Nephron progenitor cell (in vitro differentiated cells): ENCODE results near the gene CACNA1D.
A peak's percentile ranks its signal among the peaks of the same experiment; 100 is the strongest.

Experiments used
- DNase-seq: peaks from one replicate; pipeline ENCODE4 v3.0.0; 2021
- H3K27ac Mint-ChIP-seq: 2 replicates; pipeline ENCODE4 v1.8.0; 2021; ENCODE audit warnings: mild to moderate bottlenecking, moderate library complexity, mixed read lengths
- H3K27me3 Mint-ChIP-seq: 2 replicates; pipeline ENCODE4 v1.8.0; 2021; ENCODE audit warnings: mild to moderate bottlenecking, low read depth, mixed read lengths; ENCODE audit not compliant: poor library complexity
- H3K36me3 Mint-ChIP-seq: 2 replicates; pipeline ENCODE4 v1.8.0; 2021; ENCODE audit warnings: low read depth, mixed read lengths
- H3K4me1 Mint-ChIP-seq: 2 replicates; pipeline ENCODE4 v1.8.0; 2021; ENCODE audit warnings: mixed read lengths
- H3K4me3 Mint-ChIP-seq: 2 replicates; pipeline ENCODE4 v1.8.0; 2021; ENCODE audit warnings: mild to moderate bottlenecking, moderate library complexity, mixed read lengths
- H3K9me3 Mint-ChIP-seq: 2 replicates; pipeline ENCODE4 v1.8.0; 2021; ENCODE audit warnings: mild to moderate bottlenecking, moderate library complexity, mixed read lengths
- TF ChIP-seq, protein P1 (sequence below): fragments of 200-600 bp; sonication (generic); IDR thresholded peaks from 2 replicates; pipeline ENCODE4 v1.5.0; 2021; ENCODE audit warnings: antibody characterized with exemption

CACNA1D gene

DNA sequence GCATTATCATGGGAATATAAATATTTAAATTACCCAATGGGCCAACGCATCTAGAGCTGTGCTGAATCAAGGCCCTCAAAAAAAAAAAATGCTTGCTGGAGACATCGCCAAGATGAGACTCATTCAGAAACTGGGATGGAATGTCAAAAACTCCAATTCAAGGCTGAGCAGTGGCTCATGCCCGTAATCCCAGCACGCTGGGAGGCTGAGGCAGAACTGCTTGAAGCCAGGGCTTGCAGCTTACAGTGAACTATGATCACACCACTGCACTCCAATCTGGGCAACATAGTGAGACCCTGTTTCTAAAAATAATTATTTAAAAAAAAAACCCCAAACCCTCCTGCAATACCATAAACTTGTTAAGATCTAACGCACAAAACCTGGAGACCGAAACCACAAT is 3.1 kb upstream of the CACNA1D start:
- TF ChIP-seq, protein P1, sequence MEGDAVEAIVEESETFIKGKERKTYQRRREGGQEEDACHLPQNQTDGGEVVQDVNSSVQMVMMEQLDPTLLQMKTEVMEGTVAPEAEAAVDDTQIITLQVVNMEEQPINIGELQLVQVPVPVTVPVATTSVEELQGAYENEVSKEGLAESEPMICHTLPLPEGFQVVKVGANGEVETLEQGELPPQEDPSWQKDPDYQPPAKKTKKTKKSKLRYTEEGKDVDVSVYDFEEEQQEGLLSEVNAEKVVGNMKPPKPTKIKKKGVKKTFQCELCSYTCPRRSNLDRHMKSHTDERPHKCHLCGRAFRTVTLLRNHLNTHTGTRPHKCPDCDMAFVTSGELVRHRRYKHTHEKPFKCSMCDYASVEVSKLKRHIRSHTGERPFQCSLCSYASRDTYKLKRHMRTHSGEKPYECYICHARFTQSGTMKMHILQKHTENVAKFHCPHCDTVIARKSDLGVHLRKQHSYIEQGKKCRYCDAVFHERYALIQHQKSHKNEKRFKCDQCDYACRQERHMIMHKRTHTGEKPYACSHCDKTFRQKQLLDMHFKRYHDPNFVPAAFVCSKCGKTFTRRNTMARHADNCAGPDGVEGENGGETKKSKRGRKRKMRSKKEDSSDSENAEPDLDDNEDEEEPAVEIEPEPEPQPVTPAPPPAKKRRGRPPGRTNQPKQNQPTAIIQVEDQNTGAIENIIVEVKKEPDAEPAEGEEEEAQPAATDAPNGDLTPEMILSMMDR, result no peak
- no peaks in the 10 kb centered on the region for H3K9me3 Mint-ChIP-seq
- H3K27ac Mint-ChIP-seq, result no peak overlapping the region
- H3K4me3 Mint-ChIP-seq, result no peak overlapping the region
- no peaks in the 10 kb centered on the region for H3K36me3 Mint-ChIP-seq
- peaks cover 51% of the 10 kb centered on the region for H3K4me1 Mint-ChIP-seq
- peaks cover 48% of the 10 kb centered on the region for H3K27me3 Mint-ChIP-seq
- DNase-seq, result no peak

DNA sequence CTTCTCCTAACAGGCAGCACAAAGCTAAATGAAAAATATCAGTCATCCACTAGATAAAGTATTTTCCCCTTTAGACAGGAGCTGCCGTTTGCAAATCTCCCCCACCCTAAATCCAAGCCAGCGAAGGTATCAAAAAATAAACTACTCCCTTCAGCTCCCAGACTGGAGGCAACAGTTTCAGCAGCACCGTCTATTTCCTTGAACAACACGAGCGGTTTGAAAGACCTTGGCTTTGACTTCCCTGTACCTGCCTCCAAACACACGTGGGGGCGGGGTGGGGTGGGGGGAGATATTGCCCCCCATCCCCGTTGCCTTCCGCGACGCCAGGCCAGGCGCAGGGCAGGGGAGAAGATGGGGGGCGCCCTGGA is 832 bp upstream of the CACNA1D start:
- Mint-ChIP-seq H3K36me3 (no peaks in the 10 kb centered on the region), H3K27me3 (peaks cover 58% of the 10 kb centered on the region), H3K4me1 (peaks cover 63% of the 10 kb centered on the region), H3K4me3 (peak overlapping the region; percentile 68), H3K27ac (no peak overlapping the region), H3K9me3 (no peaks in the 10 kb centered on the region)
- DNase-seq, result no peak
- TF ChIP-seq, protein P1, result no peak

DNA sequence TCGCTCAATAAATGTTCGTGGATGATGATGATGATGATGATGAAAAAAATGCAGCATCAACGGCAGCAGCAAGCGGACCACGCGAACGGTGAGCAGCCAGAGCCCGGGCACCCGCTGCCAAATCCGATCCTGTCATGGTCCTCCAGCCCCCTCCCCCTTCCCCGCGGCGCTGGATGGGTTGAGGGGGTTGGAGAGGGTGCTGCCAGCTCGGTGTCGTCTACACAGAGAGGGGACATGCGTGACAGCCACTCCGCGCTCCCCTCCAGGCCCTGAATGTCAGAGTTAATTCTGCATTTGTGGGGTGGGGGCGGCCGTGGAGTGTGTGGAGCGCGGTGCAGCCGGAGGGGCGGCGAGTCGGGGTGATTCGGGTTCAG is 722 bp downstream of the CACNA1D start:
- H3K27ac Mint-ChIP-seq, result no peak overlapping the region
- TF ChIP-seq, protein P1, result no peak
- no peaks in the 10 kb centered on the region for H3K36me3 Mint-ChIP-seq
- H3K4me1 Mint-ChIP-seq, result peaks cover 66% of the 10 kb centered on the region
- peak; percentile 47 for DNase-seq
- peak overlapping the region; percentile 82 for H3K4me3 Mint-ChIP-seq
- H3K27me3 Mint-ChIP-seq, result peaks cover 58% of the 10 kb centered on the region
- no peaks in the 10 kb centered on the region for H3K9me3 Mint-ChIP-seq

DNA sequence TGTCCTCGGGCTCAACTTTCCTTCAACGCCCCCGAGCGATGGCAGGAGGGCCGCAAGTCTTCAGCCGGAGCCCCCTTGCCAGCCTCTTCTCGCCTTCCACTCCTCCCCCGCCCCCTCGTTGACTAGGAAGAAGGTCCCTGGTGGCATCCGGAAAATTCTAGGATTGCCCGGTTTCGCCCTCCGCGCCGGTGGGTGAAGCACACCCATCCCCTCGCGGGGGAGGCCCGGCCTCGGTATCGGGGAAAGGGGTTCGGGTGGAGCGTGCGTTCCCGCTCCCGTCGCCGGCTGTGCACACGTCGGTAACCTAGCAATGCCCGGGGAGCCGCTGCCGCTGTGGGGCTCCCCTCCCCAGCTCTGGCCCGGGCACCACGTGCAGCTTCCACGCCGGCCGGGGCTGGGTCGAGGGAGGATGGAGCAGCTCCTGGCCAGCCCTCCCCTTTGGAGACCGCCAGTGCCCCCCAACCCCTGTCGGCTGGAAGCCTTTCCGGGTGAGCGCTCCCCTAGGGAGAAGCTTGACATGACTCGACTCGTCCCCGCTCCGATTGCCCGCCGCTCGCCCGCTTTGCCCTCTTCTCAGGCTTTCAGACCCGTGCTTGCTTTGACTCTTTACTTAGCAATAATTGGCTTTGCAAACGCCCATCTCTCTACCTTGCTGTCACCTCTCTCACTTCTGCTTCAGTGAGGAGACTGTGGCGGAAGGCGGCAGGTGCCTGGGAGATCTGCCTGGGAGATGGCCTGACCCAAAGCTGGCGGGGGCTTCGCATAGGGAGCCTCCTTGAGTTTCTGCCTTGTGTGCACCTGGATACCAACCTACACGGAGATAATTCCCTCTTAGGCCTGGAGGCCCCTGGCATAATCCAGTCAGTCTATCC is 1.3 kb downstream of the CACNA1D start:
- Mint-ChIP-seq H3K27ac (no peak overlapping the region), H3K4me1 (peaks cover 66% of the 10 kb centered on the region), H3K4me3 (peak overlapping the region; percentile 82), H3K9me3 (no peaks in the 10 kb centered on the region), H3K27me3 (peaks cover 58% of the 10 kb centered on the region), H3K36me3 (no peaks in the 10 kb centered on the region)
- DNase-seq, result peak; percentile 49
- TF ChIP-seq, protein P1, result no peak

DNA sequence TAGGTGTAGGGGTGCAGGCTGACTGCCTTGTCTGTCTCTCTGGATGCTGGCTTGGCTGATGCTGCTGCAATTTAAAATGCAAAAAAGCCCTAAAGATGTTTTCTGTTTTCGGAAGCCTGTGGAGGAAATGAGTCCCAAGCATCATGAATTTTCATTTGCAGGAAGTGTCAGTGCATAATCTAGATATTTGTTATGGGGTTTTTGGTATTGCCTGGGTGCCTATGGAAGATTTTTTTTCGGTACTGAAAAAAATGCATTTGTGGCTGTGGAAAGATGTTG is 1.9 kb downstream of the CACNA1D start:
- no peak for DNase-seq
- Mint-ChIP-seq H3K4me3 (peak overlapping the region; percentile 82), H3K27me3 (peaks cover 56% of the 10 kb centered on the region), H3K36me3 (no peaks in the 10 kb centered on the region), H3K9me3 (no peaks in the 10 kb centered on the region), H3K27ac (no peak overlapping the region), H3K4me1 (peaks cover 68% of the 10 kb centered on the region)
- TF ChIP-seq, protein P1, result no peak

DNA sequence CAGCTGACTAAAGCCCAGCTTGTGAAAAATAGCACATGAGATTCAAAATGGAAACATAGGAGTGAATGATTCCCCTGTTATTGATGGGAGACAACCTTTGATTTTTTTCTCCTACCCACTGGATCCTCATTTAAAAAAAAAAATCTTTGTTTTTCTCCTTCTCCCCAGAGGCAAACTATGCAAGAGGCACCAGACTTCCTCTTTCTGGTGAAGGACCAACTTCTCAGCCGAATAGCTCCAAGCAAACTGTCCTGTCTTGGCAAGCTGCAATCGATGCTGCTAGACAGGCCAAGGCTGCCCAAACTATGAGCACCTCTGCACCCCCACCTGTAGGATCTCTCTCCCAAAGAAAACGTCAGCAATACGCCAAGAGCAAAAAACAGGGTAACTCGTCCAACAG is 2.6 kb downstream of the CACNA1D start:
- DNase-seq, result no peak
- peaks cover 68% of the 10 kb centered on the region for H3K4me1 Mint-ChIP-seq
- peaks cover 55% of the 10 kb centered on the region for H3K27me3 Mint-ChIP-seq
- no peaks in the 10 kb centered on the region for H3K36me3 Mint-ChIP-seq
- H3K4me3 Mint-ChIP-seq, result no peak overlapping the region
- no peaks in the 10 kb centered on the region for H3K9me3 Mint-ChIP-seq
- TF ChIP-seq, protein P1, result no peak
- H3K27ac Mint-ChIP-seq, result no peak overlapping the region
